ENCODE data around the gene TIAM2. TPM values are rescaled to one million over a fixed set of nuclear protein-coding genes. Genes with fewer than 3 reads are reported as not detected.

TIAM2 gene
- total and polyA plus RNA-seq, 2 donors (not counting 3 experiments of a cell fraction or from before 2014, with no cell fraction given) = 9.6 to 18.5 TPM

- H3K4me3 ChIP-seq (replicated peaks in 1 of 3; ENCODE audit: insufficient read depth in 1 of 3, low read depth in 1 of 3, low read length in 3 of 3) = no peak overlapping the region
Measured at GRCh38 chr6:155047523-155047922, 52.4 kb downstream of the TIAM2 start.

More at GRCh38 chr6:155047523-155047922, 52.4 kb downstream of the TIAM2 start:
- no peak overlapping the region for H3K27ac ChIP-seq (ENCODE audit: insufficient read depth, low read depth, low read length)
- POLR2A ChIA-PET = no interaction called here
- no peaks in the 10 kb centered on the region for H3K4me1 ChIP-seq (ENCODE audit: control insufficient read depth, extremely low read depth, insufficient read depth, low read length)
- intact Hi-C loops (cut with micrococcal nuclease) = no loop called here
- dilution Hi-C loops (cut with MboI; ENCODE audit: extremely low pct_ligation_motif_present, low sequenced_read_pairs) = no loop called here
- H3K9ac ChIP-seq (replicated peaks; ENCODE audit: extremely low read depth, insufficient read depth, low read length) = no peak overlapping the region
- H3K4me2 ChIP-seq (ENCODE audit: insufficient read depth, low read length) = no peak overlapping the region
- no peaks in the 10 kb centered on the region for H3K9me3 ChIP-seq (replicated peaks; ENCODE audit: control insufficient read depth, insufficient read depth, low read length)
- H3K9me1 ChIP-seq (replicated peaks; ENCODE audit: control insufficient read depth, extremely low read depth, insufficient read depth, low read length) = no peaks in the 10 kb centered on the region
- no TSS peak for BruUV-seq (replicated peaks)
- CTCF ChIA-PET = no interaction called here
- H4K20me1 ChIP-seq (replicated peaks; ENCODE audit: control insufficient read depth, extremely low read depth, insufficient read depth, low read length) = no peaks in the 10 kb centered on the region
- no peak for TF ChIP-seq FOS (IDR thresholded peaks at IDR 0.05; ENCODE audit: borderline replicate concordance, insufficient read depth, low read length)
- TF ChIP-seq CTCF (IDR thresholded peaks at IDR 0.05; ENCODE audit: extremely low read depth in 1 of 2, insufficient read depth in 1 of 2, low read depth in 1 of 2, low read length in 2 of 2) = no peak
- no peak for TF ChIP-seq MYC (IDR thresholded peaks at IDR 0.05; ENCODE audit: low read depth, low read length)
- no peak for TF ChIP-seq MAX (IDR thresholded peaks at IDR 0.05; ENCODE audit: insufficient read depth, insufficient read length)
- no peak for TF ChIP-seq POLR2AphosphoS5 (IDR thresholded peaks at IDR 0.05; ENCODE audit: insufficient read depth, low read depth, low read length)
- TF ChIP-seq POLR2A (IDR thresholded peaks at IDR 0.05; ENCODE audit: low read depth, low read length) = no peak
- no peak for TF ChIP-seq JUN (IDR thresholded peaks at IDR 0.05; ENCODE audit: borderline replicate concordance, insufficient read depth, insufficient read length, low read depth)
- TF ChIP-seq GATA2 (IDR thresholded peaks at IDR 0.05; ENCODE audit: insufficient read depth, insufficient read length, low read depth, low read length) = no peak
- no peak for TF ChIP-seq EZH2 (IDR thresholded peaks at IDR 0.05; ENCODE audit: borderline replicate concordance, low read depth, low read length, severe bottlenecking)
- no peaks in the 10 kb centered on the region for H3K36me3 ChIP-seq (ENCODE audit: control insufficient read depth in 2 of 2, extremely low read depth in 1 of 2, insufficient read depth in 2 of 2, low read length in 2 of 2)
- FAIRE-seq (no peak), DNase-seq (ENCODE audit: low read depth, low spot score) (no peak)
- no peak overlapping the region for H2AFZ ChIP-seq (ENCODE audit: low read depth, low read length)
- no peaks in the 10 kb centered on the region for H3K79me2 ChIP-seq (ENCODE audit: control insufficient read depth, insufficient read depth, low read length)
- no peaks in the 10 kb centered on the region for H3K27me3 ChIP-seq (ENCODE audit: control insufficient read depth in 2 of 2, insufficient read depth in 2 of 2, low read length in 2 of 2)

All from endothelial cell of umbilical vein (primary cell).